Nephron (organoid): ENCODE measurements around the gene CCDC15.
"Not testable (repeated sequence)": the region's sequence is repeated elsewhere in the genome, so short reads cannot be mapped to it uniquely, and the experiment has no call there.

Experiments used
- H3K27ac Mint-ChIP-seq, 3 experiments: 2 replicates each; pipeline ENCODE4 v1.8.0; 2020; ENCODE audit warnings: mixed read lengths in 3 of 3, mild to moderate bottlenecking in 2 of 3, moderate library complexity in 1 of 3
- H3K27me3 Mint-ChIP-seq: 2 replicates; pipeline ENCODE4 v1.8.0; 2021; ENCODE audit warnings: low read depth, mild to moderate bottlenecking, moderate library complexity, mixed read lengths
- H3K36me3 Mint-ChIP-seq: 2 replicates; pipeline ENCODE4 v1.8.0; 2020; ENCODE audit warnings: low read depth, mixed read lengths
- H3K4me1 Mint-ChIP-seq: 2 replicates; pipeline ENCODE4 v1.8.0; 2020; ENCODE audit warnings: mixed read lengths
- H3K4me3 Mint-ChIP-seq, 3 experiments: 2 replicates each; pipeline ENCODE4 v1.8.0; 2020; ENCODE audit warnings: mild to moderate bottlenecking in 3 of 3, mixed read lengths in 3 of 3, moderate library complexity in 2 of 3
- H3K9me3 Mint-ChIP-seq: 2 replicates; pipeline ENCODE4 v1.8.0; 2020; ENCODE audit warnings: mixed read lengths
- CTCF ChIP-seq, 3 experiments: fragments of 200-600 bp; sonication (generic); IDR thresholded peaks; one replicate each; pipeline ENCODE4 v1.5.0; 2021; ENCODE audit warnings: antibody characterized with exemption in 3 of 3; ENCODE audit not compliant: unreplicated experiment in 3 of 3

Gene CCDC15

GRCh38 chr11:125088576-125089455, 134.8 kb downstream of the CCDC15 start:
- TF ChIP-seq CTCF (IDR thresholded peaks at IDR 0.05; ENCODE audit: unreplicated experiment in 3 of 3), result no peak
- Mint-ChIP-seq H3K36me3 (peaks cover 3% of the 10 kb centered on the region), H3K27me3 (no peaks in the 10 kb centered on the region), H3K4me1 (peaks cover 16% of the 10 kb centered on the region), H3K9me3 (no peaks in the 10 kb centered on the region), H3K4me3 (no peak overlapping the region), H3K27ac (no peak overlapping the region)

GRCh38 chr11:125089481-125089880, 135.5 kb downstream of the CCDC15 start:
- H3K4me1 Mint-ChIP-seq, result peaks cover 16% of the 10 kb centered on the region
- H3K4me3 Mint-ChIP-seq, H3K27ac Mint-ChIP-seq, H3K27me3 Mint-ChIP-seq, H3K9me3 Mint-ChIP-seq, H3K36me3 Mint-ChIP-seq: not testable (repeated sequence)

GRCh38 chr11:125090151-125090550, 136.1 kb downstream of the CCDC15 start:
- not testable (repeated sequence) for H3K4me3 Mint-ChIP-seq, H3K27ac Mint-ChIP-seq, H3K9me3 Mint-ChIP-seq, H3K36me3 Mint-ChIP-seq, H3K27me3 Mint-ChIP-seq
- peaks cover 16% of the 10 kb centered on the region for H3K4me1 Mint-ChIP-seq

GRCh38 chr11:125090816-125091215, 136.8 kb downstream of the CCDC15 start:
- Mint-ChIP-seq H3K27me3 (no peaks in the 10 kb centered on the region), H3K9me3 (no peaks in the 10 kb centered on the region), H3K4me1 (peaks cover 16% of the 10 kb centered on the region), H3K27ac (peak overlapping the region in 1 of 3 experiments; percentile 84), H3K4me3 (no peak overlapping the region), H3K36me3 (peaks cover 9% of the 10 kb centered on the region)
- TF ChIP-seq CTCF (IDR thresholded peaks at IDR 0.05; ENCODE audit: unreplicated experiment in 3 of 3), result no peak
